Cardiac muscle cell (in vitro differentiated cells and primary cell): ENCODE results near the gene TMA7. TPM values are rescaled to one million over a fixed set of nuclear protein-coding genes. Genes with fewer than 3 reads are reported as not detected.

ENCODE experiments used
- DNase-seq, 2 donors: peaks; one replicate each; pipeline versions ENCODE4 v3.0.0 to v3.0.0-alpha.2; 2010 to 2017; ENCODE audit warnings: low read depth in 1 of 2, low spot score in 1 of 2
- H3K27ac ChIP-seq: fragments of 200-600 bp; sonication (generic); 2 replicates; pipeline ENCODE4 v1.5.1; 2016
- H3K27me3 ChIP-seq: fragments of 200-600 bp; sonication (generic); 2 replicates; pipeline ENCODE4 v1.6.0; 2016; ENCODE audit warnings: control low read depth
- H3K36me3 ChIP-seq: fragments of 200-600 bp; sonication (generic); 2 replicates; pipeline ENCODE4 v1.5.1; 2016; ENCODE audit warnings: control low read depth
- H3K4me1 ChIP-seq: fragments of 200-600 bp; sonication (generic); 2 replicates; pipeline ENCODE4 v1.8.1; 2017; ENCODE audit warnings: low read depth, mild to moderate bottlenecking, mixed run types
- H3K4me3 ChIP-seq: fragments of 200-600 bp; sonication (generic); 2 replicates; pipeline ENCODE4 v1.5.1; 2016; ENCODE audit warnings: mild to moderate bottlenecking
- H3K9me3 ChIP-seq: fragments of 200-600 bp; sonication (generic); 2 replicates; pipeline ENCODE4 v1.5.1; 2017; ENCODE audit warnings: low read depth, mild to moderate bottlenecking, control low read depth
- polyA plus RNA-seq: library from polyadenylated mRNA; unstranded; fragments of >200 nt; fragmentation: Nextera tagmentation; extraction: Ambion mirVana; gene quantifications from 2 replicates; pipeline ENCODE4 v1.2.1, GENCODE V29; 2016
- total RNA-seq: library from RNA; depleted of rRNA; stranded (reverse); fragments of >200 nt; gene quantifications from 2 replicates; pipeline ENCODE4 v1.2.3, GENCODE V29; 2016
- TF ChIP-seq, protein P1 (sequence below): IDR thresholded peaks from 2 replicates; pipeline ENCODE4 v1.5.1; 2012; ENCODE audit warnings: low read depth, mild to moderate bottlenecking, low read length

Gene TMA7
- total and polyA plus RNA-seq, 2 experiments from 2014 or later, result 172 to 609 TPM

- Histone ChIP-seq H3K27me3 (no peaks in the 10 kb centered on the region), H3K4me1 (peaks cover 9% of the 10 kb centered on the region), H3K9me3 (no peaks in the 10 kb centered on the region), H3K27ac (peak overlapping the region; percentile 93), H3K36me3 (peaks cover 2% of the 10 kb centered on the region), H3K4me3 (no peak overlapping the region)
- TF ChIP-seq, protein P1, sequence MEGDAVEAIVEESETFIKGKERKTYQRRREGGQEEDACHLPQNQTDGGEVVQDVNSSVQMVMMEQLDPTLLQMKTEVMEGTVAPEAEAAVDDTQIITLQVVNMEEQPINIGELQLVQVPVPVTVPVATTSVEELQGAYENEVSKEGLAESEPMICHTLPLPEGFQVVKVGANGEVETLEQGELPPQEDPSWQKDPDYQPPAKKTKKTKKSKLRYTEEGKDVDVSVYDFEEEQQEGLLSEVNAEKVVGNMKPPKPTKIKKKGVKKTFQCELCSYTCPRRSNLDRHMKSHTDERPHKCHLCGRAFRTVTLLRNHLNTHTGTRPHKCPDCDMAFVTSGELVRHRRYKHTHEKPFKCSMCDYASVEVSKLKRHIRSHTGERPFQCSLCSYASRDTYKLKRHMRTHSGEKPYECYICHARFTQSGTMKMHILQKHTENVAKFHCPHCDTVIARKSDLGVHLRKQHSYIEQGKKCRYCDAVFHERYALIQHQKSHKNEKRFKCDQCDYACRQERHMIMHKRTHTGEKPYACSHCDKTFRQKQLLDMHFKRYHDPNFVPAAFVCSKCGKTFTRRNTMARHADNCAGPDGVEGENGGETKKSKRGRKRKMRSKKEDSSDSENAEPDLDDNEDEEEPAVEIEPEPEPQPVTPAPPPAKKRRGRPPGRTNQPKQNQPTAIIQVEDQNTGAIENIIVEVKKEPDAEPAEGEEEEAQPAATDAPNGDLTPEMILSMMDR, result peak; percentile 72
- peak; percentile 92 to 100 for DNase-seq
These were observed 25.7 kb downstream of the TMA7 start for GRCh38 chr3:48465531-48466378.

GRCh38 chr3:48466386-48467109 lies 26.5 kb downstream of the TMA7 start:
- Histone ChIP-seq H3K4me3 (no peak overlapping the region), H3K36me3 (no peaks in the 10 kb centered on the region), H3K9me3 (no peaks in the 10 kb centered on the region), H3K27ac (peak overlapping the region; percentile 93), H3K27me3 (no peaks in the 10 kb centered on the region), H3K4me1 (peaks cover 9% of the 10 kb centered on the region)
- DNase-seq, result no peak
- TF ChIP-seq, protein P1, result no peak

- H3K27ac ChIP-seq, result peak overlapping the region; percentile 93
- H3K36me3 ChIP-seq, result no peaks in the 10 kb centered on the region
- TF ChIP-seq, protein P1, result no peak
These were observed 27.0 kb downstream of the TMA7 start for GRCh38 chr3:48467110-48467454.

DNA sequence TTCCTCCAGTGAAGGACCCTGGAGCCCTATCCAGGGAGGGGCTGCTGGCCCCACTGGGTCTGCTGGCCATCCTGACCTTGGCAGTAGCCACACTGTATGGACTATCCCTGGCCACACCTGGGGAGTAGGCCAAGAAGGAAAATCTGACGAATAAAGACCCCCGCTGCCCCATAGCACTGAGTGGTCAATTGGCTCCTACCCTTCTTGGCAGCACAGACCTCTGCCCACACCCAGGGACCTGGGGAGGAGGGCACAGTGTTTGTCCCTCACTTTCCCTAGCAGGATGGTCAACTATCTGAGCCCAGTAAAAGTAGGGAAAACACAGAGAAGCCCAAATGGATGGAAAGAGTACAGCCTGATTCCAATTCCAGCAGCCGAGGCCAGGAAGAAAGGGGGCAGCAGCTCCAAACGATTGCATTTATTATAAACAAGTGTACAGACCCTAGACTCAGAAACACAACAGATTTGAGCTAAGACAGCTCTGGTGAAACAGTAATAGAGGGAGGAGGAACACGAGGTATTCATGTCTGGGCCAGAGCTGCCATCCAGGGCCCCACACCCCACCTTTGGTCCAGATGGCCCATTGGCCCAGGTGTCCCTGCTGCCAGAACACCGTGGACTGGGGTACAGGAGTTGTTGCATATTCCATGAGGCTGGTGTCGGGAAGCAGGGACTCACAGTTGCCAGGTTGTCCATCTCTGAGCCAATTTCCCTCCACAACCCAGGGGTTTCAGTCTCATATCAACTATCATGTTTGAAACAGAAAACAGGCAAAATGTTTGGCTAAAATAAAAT lies 27.6 kb downstream of the TMA7 start:
- Histone ChIP-seq H3K36me3 (no peaks in the 10 kb centered on the region), H3K9me3 (no peaks in the 10 kb centered on the region), H3K27me3 (no peaks in the 10 kb centered on the region), H3K4me3 (no peak overlapping the region), H3K4me1 (peaks cover 15% of the 10 kb centered on the region), H3K27ac (peak overlapping the region; percentile 93)
- DNase-seq, result no peak
- TF ChIP-seq, protein P1, result no peak

More at GRCh38 chr3:48467110-48467454, 27.0 kb downstream of the TMA7 start:
- Histone ChIP-seq H3K9me3 (no peaks in the 10 kb centered on the region), H3K4me1 (peaks cover 9% of the 10 kb centered on the region), H3K4me3 (no peak overlapping the region), H3K27me3 (no peaks in the 10 kb centered on the region)
- DNase-seq, result no peak

DNA sequence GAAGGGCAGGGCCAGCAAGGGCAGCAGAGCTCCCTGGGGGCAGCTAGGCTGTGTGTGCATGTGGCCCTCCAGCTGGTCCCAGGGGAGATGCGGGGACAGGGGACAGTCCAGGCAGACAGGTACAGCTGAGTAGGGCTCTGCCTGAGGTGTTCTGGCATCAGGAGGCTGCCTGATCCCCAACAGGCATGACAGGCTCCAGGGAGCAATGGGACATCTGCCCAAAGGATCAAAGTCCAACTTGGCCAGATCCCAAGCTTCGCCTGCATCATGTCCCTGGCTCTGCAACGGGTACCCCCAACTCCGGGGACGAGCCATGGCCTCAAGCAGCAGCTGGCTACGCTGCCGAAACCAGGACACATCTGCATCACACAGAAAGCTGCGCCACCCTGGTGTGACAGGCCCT lies 28.3 kb downstream of the TMA7 start:
- no peaks in the 10 kb centered on the region for H3K9me3 ChIP-seq
- DNase-seq, result no peak

More for the DNA sequence above, 28.3 kb downstream of the TMA7 start:
- TF ChIP-seq, protein P1, result no peak
- H3K4me1 ChIP-seq, result peaks cover 21% of the 10 kb centered on the region
- no peaks in the 10 kb centered on the region for H3K27me3 ChIP-seq
- no peak overlapping the region for H3K27ac ChIP-seq
- H3K36me3 ChIP-seq, result no peaks in the 10 kb centered on the region
- no peak overlapping the region for H3K4me3 ChIP-seq
